Gastrocnemius medialis (tissue), 4 donors: ENCODE results near the gene ALG2. TPM values are rescaled to one million over a fixed set of nuclear protein-coding genes. Genes with fewer than 3 reads are reported as not detected.

Source experiments
- ATAC-seq, 2 donors: fragments of 150-250 bp; one replicate each; pipeline ENCODE4 v1.9.1; 2016
- DNase-seq, 2 donors: peaks; one replicate each; pipeline ENCODE4 v3.0.0-alpha.2; 2019
- H3K27ac ChIP-seq, 4 donors: fragments of 200-600 bp; sonication (generic); 1 replicate in 1 of 4; 2 replicates in 3 of 4; pipeline ENCODE4 v1.5.1; 2016 to 2018; ENCODE audit warnings: mild to moderate bottlenecking in 2 of 4, moderate library complexity in 1 of 4
- H3K27me3 ChIP-seq, 3 donors: fragments of 200-600 bp; sonication (generic) in 2 of 3; 1 replicate in 1 of 3; 2 replicates in 2 of 3; pipeline versions ENCODE4 v1.5.1 to v1.6.0; 2016 to 2019; ENCODE audit warnings: mild to moderate bottlenecking in 1 of 3, moderate library complexity in 1 of 3
- H3K36me3 ChIP-seq, 2 donors: fragments of 200-600 bp; sonication (generic) in 1 of 2; one replicate each; pipeline ENCODE4 v1.5.1; 2017 to 2018
- H3K4me1 ChIP-seq, 2 donors: fragments of 200-600 bp; sonication (generic) in 1 of 2; one replicate each; pipeline ENCODE4 v1.5.1; 2016 to 2017; ENCODE audit warnings: mild to moderate bottlenecking in 2 of 2
- H3K4me3 ChIP-seq, 4 donors: fragments of 200-600 bp; sonication (generic) in 3 of 4; 1 replicate in 1 of 4; 2 replicates in 3 of 4; pipeline ENCODE4 v1.5.1; 2016 to 2019; ENCODE audit warnings: mild to moderate bottlenecking in 2 of 4
- H3K9me3 ChIP-seq, 3 donors: fragments of 200-600 bp; sonication (generic) in 2 of 3; 1 replicate in 1 of 3; 2 replicates in 2 of 3; pipeline ENCODE4 v1.5.1; 2016 to 2019
- POLR2A ChIP-seq, 2 donors: fragments of 450-650 bp; IDR thresholded peaks; one replicate each; pipeline ENCODE4 v1.6.1; 2017; ENCODE audit warnings: antibody characterized with exemption in 2 of 2, mild to moderate bottlenecking in 2 of 2, moderate library complexity in 2 of 2
- in situ Hi-C, 4 donors: fragments of 200-750 bp; cut with MboI; loops; one replicate each; pipeline versions ENCODE4 v1.15.0 to v1.8.0; 2017; ENCODE audit warnings: low sequenced_read_pairs in 4 of 4
- intact Hi-C: fragments of 100-400 bp; cut with DNase I; formaldehyde crosslinking; loops from one replicate; pipeline ENCODE4 v1.15.1; 2023; ENCODE audit warnings: low total_unique reads
- total RNA-seq, 4 donors: library from RNA; depleted of rRNA; stranded (reverse); fragments of >200 nt; gene quantifications; one replicate each; pipeline versions ENCODE4 v1.1.0 to v1.2.3, GENCODE V29; 2016
- TF ChIP-seq, protein P1 (sequence below), 5 experiments: fragments of 450-650 bp in 3 of 5; fragments of 200-600 bp in 2 of 5; sonication (generic) in 2 of 5; IDR thresholded peaks in 4 of 5; conservative IDR thresholded peaks in 1 of 5; 1 replicate in 4 of 5; 2 replicates in 1 of 5; pipeline ENCODE4 v1.5.1; 2016 to 2019; ENCODE audit warnings: antibody characterized with exemption in 5 of 5, mild to moderate bottlenecking in 3 of 5, moderate library complexity in 3 of 5

Gene ALG2
- total RNA-seq, 4 donors from 2014 or later: 12.3 to 19.9 (median 14.7) TPM

DNA sequence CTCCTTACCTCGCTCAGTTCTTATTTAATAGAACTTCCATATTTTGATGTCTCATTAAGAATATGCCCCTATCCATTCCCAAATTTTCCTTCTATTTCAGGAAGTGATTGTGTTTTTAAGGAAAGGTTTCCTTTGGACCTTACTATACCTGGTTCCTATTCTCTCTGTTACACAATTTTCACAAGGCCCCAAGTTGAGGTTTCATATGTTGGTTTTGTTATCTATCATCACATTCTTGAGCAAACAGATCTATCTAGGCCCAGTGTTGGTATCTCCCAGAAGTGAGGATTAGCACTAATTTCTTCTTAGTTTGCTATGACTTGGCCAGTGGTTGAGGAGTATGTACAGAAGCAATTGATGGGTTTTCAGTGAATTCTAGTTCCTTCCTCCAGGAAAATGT lies 41.5 kb downstream of the ALG2 start:
- no peaks in the 10 kb centered on the region for H3K9me3 ChIP-seq
- DNase-seq (no peak), ATAC-seq (no peak)
- in situ Hi-C loops (loop anchor here (25.0 kb wide), 4 partner anchors 632 to 1157 kb away; partner anchors contain the start of gene NR4A3 (in 2 of the 4)), intact Hi-C loops (loop anchor here (5.0 to 10.0 kb wide), 3 partner anchors 85 to 1142 kb away; no protein-coding TSS in a partner anchor)
- H3K27ac ChIP-seq: no peak overlapping the region
- no peaks in the 10 kb centered on the region for H3K36me3 ChIP-seq
- peaks cover 0 to 7% of the 10 kb centered on the region in 2 donors for H3K4me1 ChIP-seq
- TF ChIP-seq, protein P1, sequence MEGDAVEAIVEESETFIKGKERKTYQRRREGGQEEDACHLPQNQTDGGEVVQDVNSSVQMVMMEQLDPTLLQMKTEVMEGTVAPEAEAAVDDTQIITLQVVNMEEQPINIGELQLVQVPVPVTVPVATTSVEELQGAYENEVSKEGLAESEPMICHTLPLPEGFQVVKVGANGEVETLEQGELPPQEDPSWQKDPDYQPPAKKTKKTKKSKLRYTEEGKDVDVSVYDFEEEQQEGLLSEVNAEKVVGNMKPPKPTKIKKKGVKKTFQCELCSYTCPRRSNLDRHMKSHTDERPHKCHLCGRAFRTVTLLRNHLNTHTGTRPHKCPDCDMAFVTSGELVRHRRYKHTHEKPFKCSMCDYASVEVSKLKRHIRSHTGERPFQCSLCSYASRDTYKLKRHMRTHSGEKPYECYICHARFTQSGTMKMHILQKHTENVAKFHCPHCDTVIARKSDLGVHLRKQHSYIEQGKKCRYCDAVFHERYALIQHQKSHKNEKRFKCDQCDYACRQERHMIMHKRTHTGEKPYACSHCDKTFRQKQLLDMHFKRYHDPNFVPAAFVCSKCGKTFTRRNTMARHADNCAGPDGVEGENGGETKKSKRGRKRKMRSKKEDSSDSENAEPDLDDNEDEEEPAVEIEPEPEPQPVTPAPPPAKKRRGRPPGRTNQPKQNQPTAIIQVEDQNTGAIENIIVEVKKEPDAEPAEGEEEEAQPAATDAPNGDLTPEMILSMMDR (IDR thresholded peaks at IDR 0.05 in 4 of 5, conservative IDR thresholded peaks at IDR 0.05 in 1 of 5): no peak
- no peak for TF ChIP-seq POLR2A (IDR thresholded peaks at IDR 0.05)
- H3K4me3 ChIP-seq: no peak overlapping the region
- no peaks in the 10 kb centered on the region for H3K27me3 ChIP-seq

DNA sequence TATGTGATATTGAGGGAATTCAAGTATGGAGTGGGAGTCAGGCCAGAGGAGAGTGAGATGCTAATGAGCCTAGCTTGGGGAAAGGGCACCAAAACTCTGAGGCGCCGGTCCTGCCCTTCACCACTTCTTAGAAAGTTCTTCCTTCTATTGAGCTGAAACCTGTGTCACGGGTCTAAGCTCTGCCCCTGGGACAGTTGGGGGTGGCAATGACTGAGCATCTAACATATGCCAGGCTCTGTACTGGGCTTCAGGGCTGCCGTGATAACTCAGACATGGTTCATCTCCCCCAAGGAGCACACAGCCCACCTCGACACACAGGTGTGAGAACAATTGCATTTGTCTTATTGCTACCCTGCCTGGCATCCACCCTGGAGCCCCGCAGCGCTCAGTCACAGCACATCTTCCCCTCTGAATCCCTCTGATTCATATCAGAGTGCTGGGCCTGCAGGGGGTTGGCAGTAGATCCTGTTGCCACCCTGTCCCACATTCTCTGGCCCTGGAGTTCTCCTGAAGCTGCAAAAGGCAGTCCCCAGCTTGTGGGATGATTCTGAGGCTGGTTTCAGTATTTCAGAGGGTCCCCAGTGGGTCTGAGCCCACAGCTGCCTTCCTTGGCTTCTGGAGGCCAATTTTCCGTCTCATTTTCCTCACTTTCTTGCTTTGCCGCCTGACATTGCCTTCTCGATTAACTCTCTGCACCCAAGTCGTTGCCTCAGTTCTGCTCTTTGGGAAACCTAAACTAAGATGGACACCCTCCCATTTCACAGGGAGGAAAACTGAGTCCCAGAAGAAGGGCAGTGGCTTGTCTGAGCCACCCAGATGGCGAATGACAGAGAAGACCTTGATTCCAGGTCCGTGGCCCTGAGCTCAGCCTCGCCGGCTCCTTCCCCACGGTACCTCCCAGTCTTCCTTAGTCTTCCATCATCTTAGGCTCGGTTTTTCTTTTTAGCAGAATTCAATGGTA lies 42.5 kb downstream of the ALG2 start:
- Histone ChIP-seq H3K4me1 (no peaks in the 10 kb centered on the region), H3K36me3 (no peaks in the 10 kb centered on the region), H3K4me3 (no peak overlapping the region), H3K27me3 (no peaks in the 10 kb centered on the region), H3K27ac (no peak overlapping the region), H3K9me3 (no peaks in the 10 kb centered on the region)
- ATAC-seq (no peak), DNase-seq (no peak)
- no peak for TF ChIP-seq POLR2A (IDR thresholded peaks at IDR 0.05)
- TF ChIP-seq, protein P1 (IDR thresholded peaks at IDR 0.05 in 4 of 5, conservative IDR thresholded peaks at IDR 0.05 in 1 of 5): no peak
- in situ Hi-C loops: loop anchor here (25.0 kb wide), 4 partner anchors 633 to 1158 kb away; partner anchors contain the start of gene NR4A3 (in 2 of the 4)
- intact Hi-C loops: loop anchor here (10.0 kb wide), 1 partner anchor 1036 kb away; no protein-coding TSS in a partner anchor

DNA sequence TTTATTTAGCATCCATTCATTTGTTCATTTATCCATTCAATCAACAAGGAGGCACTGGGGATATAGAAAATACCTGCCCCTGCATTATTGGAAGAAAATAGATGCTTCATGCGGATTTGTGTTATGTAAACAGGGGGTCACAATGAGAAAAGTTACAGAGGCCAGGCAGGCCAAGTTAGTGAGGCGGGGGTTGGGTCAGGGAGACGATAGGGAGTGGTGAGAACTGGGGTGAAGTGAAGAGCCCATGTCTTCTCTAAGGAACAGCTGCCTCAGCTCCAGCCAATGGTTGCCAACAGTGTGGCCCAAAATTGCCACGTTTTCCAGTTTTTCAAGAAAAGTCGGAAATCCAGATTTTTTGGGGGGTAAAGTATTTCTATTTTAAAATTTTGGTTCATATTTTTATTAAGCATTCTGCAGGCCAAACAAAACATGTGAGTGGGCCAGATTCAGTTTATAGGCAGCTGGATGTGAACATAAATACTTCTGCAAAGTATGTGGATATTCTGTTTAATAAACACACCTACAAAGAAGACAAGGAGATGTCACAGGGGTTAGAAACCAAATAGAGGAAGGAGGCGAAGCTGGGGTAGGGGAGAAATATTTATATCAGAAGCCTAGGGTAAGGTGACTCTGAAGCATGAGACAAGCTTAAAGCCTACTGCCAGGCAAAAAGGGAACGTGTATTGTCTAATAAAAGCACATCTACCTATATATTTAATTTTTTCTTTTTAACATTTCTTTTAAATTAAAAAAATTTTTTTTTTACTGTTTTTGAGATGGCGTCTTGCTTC lies 44.0 kb downstream of the ALG2 start:
- intact Hi-C loops: loop anchor here (10.0 kb wide), 1 partner anchor 1037 kb away; no protein-coding TSS in a partner anchor
- no peak for TF ChIP-seq POLR2A (IDR thresholded peaks at IDR 0.05)
- TF ChIP-seq, protein P1 (IDR thresholded peaks at IDR 0.05 in 4 of 5, conservative IDR thresholded peaks at IDR 0.05 in 1 of 5): no peak
- no peaks in the 10 kb centered on the region for H3K27me3 ChIP-seq
- in situ Hi-C loops: loop anchor here (25.0 kb wide), 4 partner anchors 635 to 1160 kb away; partner anchors contain the start of gene NR4A3 (in 2 of the 4)
- no peaks in the 10 kb centered on the region for H3K9me3 ChIP-seq
- H3K36me3 ChIP-seq: no peaks in the 10 kb centered on the region
- H3K4me1 ChIP-seq: no peaks in the 10 kb centered on the region
- H3K27ac ChIP-seq: no peak overlapping the region
- ATAC-seq: no peak
- no peak overlapping the region for H3K4me3 ChIP-seq
- DNase-seq: no peak

DNA sequence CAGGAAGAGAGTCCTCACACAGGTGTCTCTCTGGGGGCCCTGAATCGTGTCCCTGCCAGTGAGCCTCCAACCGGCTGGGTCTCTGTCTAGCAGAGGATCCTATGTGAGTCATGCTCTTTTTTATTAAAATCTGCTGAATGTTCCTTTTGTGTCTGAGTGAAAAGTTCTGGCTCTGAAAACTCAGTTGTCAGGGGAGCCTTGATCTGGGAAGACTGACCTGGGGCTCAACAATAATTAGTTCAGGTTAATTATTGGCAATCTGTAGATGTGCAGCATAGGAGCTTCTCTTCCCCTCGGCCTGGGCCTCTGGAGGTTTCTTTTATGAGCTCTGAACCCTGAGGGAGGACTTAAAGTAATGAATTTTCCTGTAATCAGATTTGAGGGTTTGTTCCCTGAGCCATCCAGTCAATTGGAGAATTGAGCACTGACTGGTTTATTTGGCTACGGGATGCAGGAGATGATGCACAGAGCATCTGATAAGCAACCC lies 45.2 kb downstream of the ALG2 start:
- Histone ChIP-seq H3K36me3 (no peaks in the 10 kb centered on the region), H3K27me3 (no peaks in the 10 kb centered on the region), H3K27ac (no peak overlapping the region), H3K9me3 (no peaks in the 10 kb centered on the region), H3K4me1 (no peaks in the 10 kb centered on the region), H3K4me3 (no peak overlapping the region)
- no peak for ATAC-seq
- TF ChIP-seq, protein P1 (IDR thresholded peaks at IDR 0.05 in 4 of 5, conservative IDR thresholded peaks at IDR 0.05 in 1 of 5): no peak
- TF ChIP-seq POLR2A (IDR thresholded peaks at IDR 0.05): no peak
- DNase-seq: no peak
- intact Hi-C loops: loop anchor here (10.0 kb wide), 1 partner anchor 1038 kb away; no protein-coding TSS in a partner anchor
- in situ Hi-C loops: loop anchor here (25.0 kb wide), 4 partner anchors 636 to 1161 kb away; partner anchors contain the start of gene NR4A3 (in 2 of the 4)
